ENCODE data around the gene TMEM86A. TPM values are rescaled to one million over a fixed set of nuclear protein-coding genes. Genes with fewer than 3 reads are reported as not detected.

The TMEM86A gene
- total RNA-seq, 4 donors from 2014 or later: 17.1 to 57.0 (median 41.1) TPM

DNA sequence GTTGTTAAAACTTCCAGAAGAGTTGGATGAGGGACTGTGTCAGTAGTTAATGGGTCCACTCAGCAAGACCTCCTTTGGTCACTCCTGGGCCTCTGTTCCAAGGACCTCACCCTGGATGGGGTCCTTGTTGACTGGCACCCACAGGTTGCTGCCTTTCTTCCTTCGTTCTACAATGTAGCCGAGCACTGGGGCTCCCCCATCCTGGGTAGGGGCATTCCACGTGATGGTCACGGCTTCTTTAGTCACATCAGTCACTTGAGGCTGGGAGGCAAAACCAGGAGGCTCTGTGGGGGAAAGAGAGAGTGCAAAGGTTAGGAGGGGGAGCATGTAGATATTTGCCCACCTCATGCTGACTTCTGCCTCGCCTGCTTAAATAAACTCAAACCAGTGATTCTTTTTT is 12.0 kb downstream of the TMEM86A start:
- H3K36me3 ChIP-seq: no peaks in the 10 kb centered on the region
- H3K4me3 ChIP-seq: no peak overlapping the region
- TF ChIP-seq POLR2AphosphoS5 (IDR thresholded peaks at IDR 0.05) (no peak), POLR2A (IDR thresholded peaks at IDR 0.05) (no peak), EP300 (IDR thresholded peaks at IDR 0.05) (no peak)
- TF ChIP-seq, protein P1, sequence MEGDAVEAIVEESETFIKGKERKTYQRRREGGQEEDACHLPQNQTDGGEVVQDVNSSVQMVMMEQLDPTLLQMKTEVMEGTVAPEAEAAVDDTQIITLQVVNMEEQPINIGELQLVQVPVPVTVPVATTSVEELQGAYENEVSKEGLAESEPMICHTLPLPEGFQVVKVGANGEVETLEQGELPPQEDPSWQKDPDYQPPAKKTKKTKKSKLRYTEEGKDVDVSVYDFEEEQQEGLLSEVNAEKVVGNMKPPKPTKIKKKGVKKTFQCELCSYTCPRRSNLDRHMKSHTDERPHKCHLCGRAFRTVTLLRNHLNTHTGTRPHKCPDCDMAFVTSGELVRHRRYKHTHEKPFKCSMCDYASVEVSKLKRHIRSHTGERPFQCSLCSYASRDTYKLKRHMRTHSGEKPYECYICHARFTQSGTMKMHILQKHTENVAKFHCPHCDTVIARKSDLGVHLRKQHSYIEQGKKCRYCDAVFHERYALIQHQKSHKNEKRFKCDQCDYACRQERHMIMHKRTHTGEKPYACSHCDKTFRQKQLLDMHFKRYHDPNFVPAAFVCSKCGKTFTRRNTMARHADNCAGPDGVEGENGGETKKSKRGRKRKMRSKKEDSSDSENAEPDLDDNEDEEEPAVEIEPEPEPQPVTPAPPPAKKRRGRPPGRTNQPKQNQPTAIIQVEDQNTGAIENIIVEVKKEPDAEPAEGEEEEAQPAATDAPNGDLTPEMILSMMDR (IDR thresholded peaks at IDR 0.05): no peak
- H3K9me3 ChIP-seq: no peaks in the 10 kb centered on the region
- no peak for DNase-seq (ENCODE audit: low spot score in 2 of 2)
- WGBS: 75% methylated on average over 5 of the region's 5 CpGs
- no peaks in the 10 kb centered on the region for H3K27me3 ChIP-seq
- no peak overlapping the region for H3K27ac ChIP-seq
- H3K4me1 ChIP-seq: peaks cover 16% of the 10 kb centered on the region

DNA sequence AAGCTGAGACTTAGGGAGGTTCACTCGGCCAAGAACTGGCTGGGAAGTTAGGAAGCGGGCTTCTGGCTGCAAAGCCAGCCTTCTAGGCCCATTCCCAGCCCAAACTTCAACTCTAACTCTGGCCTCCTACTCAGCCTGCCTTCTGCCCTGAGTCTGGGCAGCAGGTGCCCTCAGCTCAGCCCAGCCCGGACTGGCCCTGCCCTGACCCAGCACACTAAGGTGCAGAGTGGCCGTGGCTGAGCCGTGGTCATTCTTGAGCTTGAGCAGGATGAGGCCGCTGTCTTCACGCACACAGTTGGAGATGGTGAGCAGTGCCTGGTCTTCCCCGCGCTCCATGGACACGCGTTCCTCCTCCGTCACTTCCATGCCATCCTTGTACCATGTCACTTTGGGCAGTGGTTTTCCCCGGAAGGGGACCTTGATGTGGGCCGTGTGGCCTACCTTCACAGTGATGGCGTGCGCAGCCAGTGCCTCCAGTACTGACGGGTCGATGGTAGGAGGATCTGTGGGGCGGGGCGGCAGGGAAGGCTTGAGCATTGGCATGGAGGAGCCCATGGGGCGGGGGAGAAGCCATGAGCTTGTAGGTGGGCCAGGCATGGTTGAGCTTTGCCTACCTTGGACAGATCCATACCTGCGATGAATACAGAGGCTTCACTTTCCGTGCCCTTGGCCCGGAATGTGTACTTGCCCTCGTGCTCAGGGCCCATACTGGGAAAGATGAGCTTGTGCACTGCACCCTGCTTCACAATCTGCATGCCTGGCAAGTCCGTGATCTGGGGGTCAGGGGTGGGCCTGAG is 15.3 kb downstream of the TMEM86A start:
- Histone ChIP-seq H3K27ac (no peak overlapping the region), H3K27me3 (no peaks in the 10 kb centered on the region), H3K4me3 (no peak overlapping the region), H3K9me3 (no peaks in the 10 kb centered on the region), H3K36me3 (no peaks in the 10 kb centered on the region), H3K4me1 (no peaks in the 10 kb centered on the region)
- 86% methylated on average over 10 of the region's 26 CpGs for WGBS
- TF ChIP-seq EP300 (IDR thresholded peaks at IDR 0.05): no peak
- no peak for TF ChIP-seq POLR2AphosphoS5 (IDR thresholded peaks at IDR 0.05)
- TF ChIP-seq, protein P1 (IDR thresholded peaks at IDR 0.05): no peak
- no peak for TF ChIP-seq POLR2A (IDR thresholded peaks at IDR 0.05)
- no peak for DNase-seq (ENCODE audit: low spot score in 2 of 2)

DNA sequence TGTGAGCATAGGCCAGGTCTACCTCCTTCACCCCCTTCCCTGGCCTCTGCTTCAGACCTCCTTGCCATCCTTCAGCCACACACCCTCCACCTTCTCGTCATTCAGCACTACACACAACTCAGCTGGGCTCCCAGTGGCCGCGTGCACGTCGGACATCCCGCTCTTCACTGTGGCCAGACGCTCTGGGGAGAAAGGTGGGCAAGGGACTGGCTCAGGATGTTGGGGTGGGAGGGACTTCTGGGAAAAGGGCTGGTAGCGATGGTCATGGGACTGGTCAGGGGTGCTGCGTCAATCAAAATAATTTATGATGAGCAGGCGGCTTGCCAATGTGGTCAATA is 15.8 kb downstream of the TMEM86A start:
- no peaks in the 10 kb centered on the region for H3K27me3 ChIP-seq
- H3K27ac ChIP-seq: no peak overlapping the region
- no peaks in the 10 kb centered on the region for H3K9me3 ChIP-seq
- 87% methylated on average over 10 of the region's 10 CpGs for WGBS
- no peak for TF ChIP-seq POLR2A (IDR thresholded peaks at IDR 0.05)
- no peak for TF ChIP-seq EP300 (IDR thresholded peaks at IDR 0.05)
- TF ChIP-seq, protein P1 (IDR thresholded peaks at IDR 0.05): no peak
- TF ChIP-seq POLR2AphosphoS5 (IDR thresholded peaks at IDR 0.05): no peak
- no peak overlapping the region for H3K4me3 ChIP-seq
- no peak for DNase-seq (ENCODE audit: low spot score in 2 of 2)
- no peaks in the 10 kb centered on the region for H3K4me1 ChIP-seq
- H3K36me3 ChIP-seq: no peaks in the 10 kb centered on the region

DNA sequence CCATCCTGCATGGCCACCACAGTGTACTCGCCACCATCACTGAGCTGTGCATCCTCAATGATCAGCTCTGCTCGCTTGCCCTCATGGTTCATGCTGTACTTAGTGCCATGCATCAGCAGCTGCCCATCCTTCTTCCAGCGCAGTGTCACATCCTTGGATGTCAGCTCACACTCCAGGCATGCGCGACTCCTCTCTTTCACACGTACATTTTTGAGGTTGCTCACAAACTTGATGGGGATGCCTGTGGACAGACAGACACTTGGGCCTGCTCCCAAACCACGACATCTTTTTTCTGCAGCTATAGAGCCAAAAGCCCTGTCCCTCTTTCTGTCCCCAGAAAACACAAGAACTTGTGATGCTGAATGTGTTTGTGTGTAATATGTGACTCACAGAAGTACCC is 16.9 kb downstream of the TMEM86A start:
- Histone ChIP-seq H3K9me3 (no peaks in the 10 kb centered on the region), H3K4me3 (no peak overlapping the region), H3K36me3 (no peaks in the 10 kb centered on the region), H3K27me3 (no peaks in the 10 kb centered on the region), H3K4me1 (no peaks in the 10 kb centered on the region), H3K27ac (no peak overlapping the region)
- TF ChIP-seq POLR2AphosphoS5 (IDR thresholded peaks at IDR 0.05): no peak
- no peak for TF ChIP-seq EP300 (IDR thresholded peaks at IDR 0.05)
- TF ChIP-seq, protein P1 (IDR thresholded peaks at IDR 0.05): no peak
- TF ChIP-seq POLR2A (IDR thresholded peaks at IDR 0.05): no peak
- DNase-seq (ENCODE audit: low spot score in 2 of 2): no peak
- WGBS: 76% methylated on average over 7 of the region's 7 CpGs

DNA sequence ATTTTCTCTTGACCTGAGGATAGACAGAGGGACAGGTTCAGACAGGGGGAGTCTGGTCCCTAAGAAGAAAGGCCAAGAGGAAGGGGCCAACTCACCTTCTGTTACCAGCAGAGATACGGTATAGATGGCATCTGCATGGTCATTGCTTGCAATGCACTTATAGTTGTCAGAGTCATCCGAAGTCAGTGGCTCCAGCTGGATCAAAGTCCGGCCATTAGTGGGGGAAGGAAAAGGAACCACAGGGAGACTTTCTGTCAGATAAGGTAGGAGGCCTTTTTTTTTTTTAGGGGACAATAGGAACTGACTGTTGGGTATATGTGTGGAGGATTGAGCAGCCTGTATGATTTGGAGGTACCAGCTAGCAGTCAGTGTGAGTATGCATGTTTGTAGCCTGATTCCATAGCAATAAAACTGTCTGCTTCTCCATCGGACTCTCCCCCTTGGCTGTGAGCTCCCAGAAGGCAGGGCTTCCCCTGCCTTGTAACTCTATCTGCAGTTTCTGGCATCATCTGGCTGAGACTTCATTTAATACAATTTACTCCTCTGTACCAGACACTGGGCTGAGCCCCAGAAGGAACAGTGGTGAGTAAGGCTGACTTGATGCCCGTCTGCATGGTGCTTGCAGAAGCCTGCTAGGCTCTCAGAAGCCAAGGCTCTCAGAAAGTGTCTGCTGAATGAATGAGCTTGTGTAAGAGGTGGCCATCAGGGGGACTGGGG is 21.7 kb downstream of the TMEM86A start:
- H3K27ac ChIP-seq: no peak overlapping the region
- no peaks in the 10 kb centered on the region for H3K9me3 ChIP-seq
- no peaks in the 10 kb centered on the region for H3K36me3 ChIP-seq
- DNase-seq (ENCODE audit: low spot score in 2 of 2): no peak
- H3K4me1 ChIP-seq: peaks cover 20% of the 10 kb centered on the region
- peak overlapping the region; percentile 65 for H3K4me3 ChIP-seq
- TF ChIP-seq, protein P1 (IDR thresholded peaks at IDR 0.05): no peak
- TF ChIP-seq POLR2AphosphoS5 (IDR thresholded peaks at IDR 0.05) (no peak), EP300 (IDR thresholded peaks at IDR 0.05) (no peak), POLR2A (IDR thresholded peaks at IDR 0.05) (no peak)
- WGBS: 58% methylated on average over 5 of the region's 5 CpGs
- no peaks in the 10 kb centered on the region for H3K27me3 ChIP-seq

Data from suprapubic skin (tissue), 4 donors.